ENCODE data around the gene GPD1L. TPM values are rescaled to one million over a fixed set of nuclear protein-coding genes. Genes with fewer than 3 reads are reported as not detected.

Gene GPD1L
- total and polyA plus RNA-seq, 2 of the 4 experiments (the other 2 are of a cell fraction): 3.9 to 7.9 TPM

DNA sequence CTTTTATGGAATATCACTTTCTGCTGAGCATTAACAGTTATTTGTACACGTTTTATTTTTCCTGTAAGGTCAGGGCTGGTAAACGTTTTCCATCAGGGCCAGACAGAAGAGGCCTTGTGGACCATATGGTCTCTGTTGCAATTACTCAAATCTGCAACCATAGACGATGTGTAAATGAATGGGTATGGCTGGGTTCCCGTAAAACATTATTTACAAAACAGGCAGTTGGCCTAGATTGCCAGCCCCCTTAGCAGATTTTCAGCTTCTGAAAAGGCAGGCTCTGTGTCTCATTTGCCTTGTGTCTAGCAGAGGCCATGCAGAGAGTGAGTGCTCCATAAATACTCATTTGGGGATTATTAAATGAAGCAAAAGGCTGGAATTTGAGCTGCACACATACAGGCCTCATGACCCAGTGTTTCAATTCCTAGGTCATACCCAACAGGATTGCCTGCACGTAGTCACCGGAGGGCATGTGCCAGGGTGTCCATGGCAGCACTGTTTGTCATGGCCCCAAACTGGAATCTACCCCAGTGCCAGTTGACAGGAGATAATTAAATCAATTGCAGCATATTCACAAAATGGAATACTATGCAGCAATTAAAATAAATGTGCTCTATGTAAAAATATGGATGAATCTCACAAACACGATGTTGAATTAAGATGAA, 51.3 kb downstream of the GPD1L start:
- no peak for DNase-seq
- no peaks in the 10 kb centered on the region for H3K4me1 ChIP-seq (ENCODE audit: control insufficient read depth, insufficient read depth, low read length)
- no peak overlapping the region for H3K56ac ChIP-seq (ENCODE audit: extremely low read depth, insufficient read depth, low read length)
- H3K4ac ChIP-seq (ENCODE audit: low read depth, low read length): no peak overlapping the region
- no peak overlapping the region for H4K91ac ChIP-seq (ENCODE audit: insufficient read depth, low read depth, low read length)
- no peak overlapping the region for H2BK15ac ChIP-seq (ENCODE audit: low read depth, low read length)
- no peak overlapping the region for H3K4me2 ChIP-seq (ENCODE audit: low read depth, low read length)
- no peaks in the 10 kb centered on the region for H3K36me3 ChIP-seq (ENCODE audit: control insufficient read depth, insufficient read depth, low read length)
- H2AFZ ChIP-seq (replicated peaks; ENCODE audit: low read length, poor library complexity): no peak overlapping the region
- no peaks in the 10 kb centered on the region for H3K9me3 ChIP-seq (ENCODE audit: control insufficient read depth, insufficient read depth, low read length)
- in situ Hi-C loops (cut with MboI; ENCODE audit: low sequenced_read_pairs) (no loop called here), intact Hi-C loops (cut with micrococcal nuclease) (no loop called here), dilution Hi-C loops (cut with HindIII; ENCODE audit: low sequenced_read_pairs, unreplicated experiment) (no loop called here)
- H3K9ac ChIP-seq (ENCODE audit: low read depth, low read length): no peak overlapping the region
- no peak overlapping the region for H4K5ac ChIP-seq (ENCODE audit: low read depth, low read length)
- H3K79me1 ChIP-seq (ENCODE audit: low read depth in 1 of 2, low read length in 2 of 2): no peaks in the 10 kb centered on the region
- no peak overlapping the region for H3K23ac ChIP-seq (ENCODE audit: low read depth, low read length)
- WGBS, 2 experiments (ENCODE audit: extremely low coverage in 2 of 2, insufficient read length in 1 of 2): no CpG with 5 or more reads among the region's 7 CpGs
- H2AK5ac ChIP-seq (ENCODE audit: low read depth, low read length): no peak overlapping the region
- H2BK120ac ChIP-seq (ENCODE audit: low read depth, low read length): no peak overlapping the region
- no peak overlapping the region for H2AK9ac ChIP-seq (replicated peaks; ENCODE audit: low read depth, low read length, poor library complexity)
- POLR2A ChIA-PET (ENCODE audit: unreplicated experiment): no interaction called here
- no peaks in the 10 kb centered on the region for H3K9me1 ChIP-seq (ENCODE audit: insufficient read depth, low read length)
- CTCF ChIA-PET: no interaction called here
- H3K27me3 ChIP-seq (ENCODE audit: control insufficient read depth, insufficient read depth, low read length): no peaks in the 10 kb centered on the region
- no peak overlapping the region for H2BK5ac ChIP-seq (ENCODE audit: low read depth, low read length, poor library complexity, severe bottlenecking)
- no peak overlapping the region for H3K4me3 ChIP-seq (ENCODE audit: insufficient read depth, low read depth, low read length)
- ATAC-seq (ENCODE audit: low read depth): no peak
- no peak overlapping the region for H4K8ac ChIP-seq (ENCODE audit: low read depth in 2 of 2, low read length in 2 of 2)
- no peak overlapping the region for H3K14ac ChIP-seq (replicated peaks; ENCODE audit: low read depth, low read length)
- no peak overlapping the region for H3K18ac ChIP-seq (ENCODE audit: low read depth, low read length)
- no TSS peak for BruUV-seq (replicated peaks)
- TF ChIP-seq RFX5 (IDR thresholded peaks at IDR 0.05; ENCODE audit: low read depth, low read length): no peak
- no peak for TF ChIP-seq NFE2L2 (IDR thresholded peaks at IDR 0.05; ENCODE audit: low read depth, low read length)
- no peak for TF ChIP-seq RAD21 (IDR thresholded peaks at IDR 0.05; ENCODE audit: low read length)
- no peak for TF ChIP-seq CHD1 (IDR thresholded peaks at IDR 0.05; ENCODE audit: low read depth, low read length)
- TF ChIP-seq CEBPB (IDR thresholded peaks at IDR 0.05; ENCODE audit: low read depth, low read length): no peak
- TF ChIP-seq, protein P1, sequence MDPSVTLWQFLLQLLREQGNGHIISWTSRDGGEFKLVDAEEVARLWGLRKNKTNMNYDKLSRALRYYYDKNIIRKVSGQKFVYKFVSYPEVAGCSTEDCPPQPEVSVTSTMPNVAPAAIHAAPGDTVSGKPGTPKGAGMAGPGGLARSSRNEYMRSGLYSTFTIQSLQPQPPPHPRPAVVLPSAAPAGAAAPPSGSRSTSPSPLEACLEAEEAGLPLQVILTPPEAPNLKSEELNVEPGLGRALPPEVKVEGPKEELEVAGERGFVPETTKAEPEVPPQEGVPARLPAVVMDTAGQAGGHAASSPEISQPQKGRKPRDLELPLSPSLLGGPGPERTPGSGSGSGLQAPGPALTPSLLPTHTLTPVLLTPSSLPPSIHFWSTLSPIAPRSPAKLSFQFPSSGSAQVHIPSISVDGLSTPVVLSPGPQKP (IDR thresholded peaks at IDR 0.05; ENCODE audit: borderline replicate concordance, low read depth, low read length): no peak
- TF ChIP-seq, protein P2, sequence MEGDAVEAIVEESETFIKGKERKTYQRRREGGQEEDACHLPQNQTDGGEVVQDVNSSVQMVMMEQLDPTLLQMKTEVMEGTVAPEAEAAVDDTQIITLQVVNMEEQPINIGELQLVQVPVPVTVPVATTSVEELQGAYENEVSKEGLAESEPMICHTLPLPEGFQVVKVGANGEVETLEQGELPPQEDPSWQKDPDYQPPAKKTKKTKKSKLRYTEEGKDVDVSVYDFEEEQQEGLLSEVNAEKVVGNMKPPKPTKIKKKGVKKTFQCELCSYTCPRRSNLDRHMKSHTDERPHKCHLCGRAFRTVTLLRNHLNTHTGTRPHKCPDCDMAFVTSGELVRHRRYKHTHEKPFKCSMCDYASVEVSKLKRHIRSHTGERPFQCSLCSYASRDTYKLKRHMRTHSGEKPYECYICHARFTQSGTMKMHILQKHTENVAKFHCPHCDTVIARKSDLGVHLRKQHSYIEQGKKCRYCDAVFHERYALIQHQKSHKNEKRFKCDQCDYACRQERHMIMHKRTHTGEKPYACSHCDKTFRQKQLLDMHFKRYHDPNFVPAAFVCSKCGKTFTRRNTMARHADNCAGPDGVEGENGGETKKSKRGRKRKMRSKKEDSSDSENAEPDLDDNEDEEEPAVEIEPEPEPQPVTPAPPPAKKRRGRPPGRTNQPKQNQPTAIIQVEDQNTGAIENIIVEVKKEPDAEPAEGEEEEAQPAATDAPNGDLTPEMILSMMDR (conservative IDR thresholded peaks at IDR 0.05; ENCODE audit: low read depth, low read length): no peak
- TF ChIP-seq FOS (IDR thresholded peaks at IDR 0.05; ENCODE audit: low read depth, low read length): no peak
- TF ChIP-seq, protein P3, sequence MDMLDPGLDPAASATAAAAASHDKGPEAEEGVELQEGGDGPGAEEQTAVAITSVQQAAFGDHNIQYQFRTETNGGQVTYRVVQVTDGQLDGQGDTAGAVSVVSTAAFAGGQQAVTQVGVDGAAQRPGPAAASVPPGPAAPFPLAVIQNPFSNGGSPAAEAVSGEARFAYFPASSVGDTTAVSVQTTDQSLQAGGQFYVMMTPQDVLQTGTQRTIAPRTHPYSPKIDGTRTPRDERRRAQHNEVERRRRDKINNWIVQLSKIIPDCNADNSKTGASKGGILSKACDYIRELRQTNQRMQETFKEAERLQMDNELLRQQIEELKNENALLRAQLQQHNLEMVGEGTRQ (IDR thresholded peaks at IDR 0.05; ENCODE audit: low read depth, low read length): no peak
- no peak for TF ChIP-seq MXI1 (IDR thresholded peaks at IDR 0.05; ENCODE audit: borderline replicate concordance, low read depth, low read length)
- no peak for TF ChIP-seq RCOR1 (IDR thresholded peaks at IDR 0.05; ENCODE audit: insufficient replicate concordance, low read length)
- TF ChIP-seq BHLHE40 (IDR thresholded peaks at IDR 0.05; ENCODE audit: low read depth, low read length): no peak
- no peak for TF ChIP-seq MAFK (IDR thresholded peaks at IDR 0.05; ENCODE audit: low read depth, low read length)
- no peak for TF ChIP-seq SMC3 (IDR thresholded peaks at IDR 0.05; ENCODE audit: low read depth, low read length)
- no peak for TF ChIP-seq MAZ (IDR thresholded peaks at IDR 0.05; ENCODE audit: borderline replicate concordance, low read depth, low read length)
- TF ChIP-seq POLR2A (IDR thresholded peaks at IDR 0.05; ENCODE audit: low read depth, low read length): no peak
- H3K27ac ChIP-seq (ENCODE audit: insufficient read depth, low read length): no peak overlapping the region
- no peaks in the 10 kb centered on the region for H4K20me1 ChIP-seq (ENCODE audit: insufficient read depth, low read length)
- H2BK20ac ChIP-seq (ENCODE audit: low read depth, low read length): no peak overlapping the region
